HEK293 (cell line): ENCODE data around the gene ZBTB22.
A peak's percentile ranks its signal among the peaks of the same experiment; 100 is the strongest.

Experiments used
- EGR2 ChIP-seq: fragments of 450-650 bp; formaldehyde crosslinking; IDR thresholded peaks from 2 replicates; pipeline ENCODE4 v1.5.1; 2016; ENCODE audit warnings: low read depth, missing biosample characterization, missing genetic modification characterization
- GLIS2 ChIP-seq: fragments of 450-650 bp; formaldehyde crosslinking; IDR thresholded peaks from 2 replicates; pipeline ENCODE4 v1.5.1; 2016; ENCODE audit warnings: missing biosample characterization, missing genetic modification characterization
- HOXD13 ChIP-seq: sonication (generic); formaldehyde crosslinking; IDR thresholded peaks from 2 replicates; pipeline ENCODE4 v1.8.0; 2022; ENCODE audit warnings: missing genetic modification reagents, borderline replicate concordance
- RBAK ChIP-seq: fragments of 450-650 bp; formaldehyde crosslinking; IDR thresholded peaks from 2 replicates; pipeline ENCODE4 v1.5.1; 2016; ENCODE audit warnings: missing biosample characterization, missing genetic modification characterization
- SP2 ChIP-seq: fragments of 450-650 bp; formaldehyde crosslinking; IDR thresholded peaks from 2 replicates; pipeline ENCODE4 v1.5.1; 2016; ENCODE audit warnings: missing biosample characterization, missing genetic modification characterization
- WT1 ChIP-seq: fragments of 450-650 bp; formaldehyde crosslinking; IDR thresholded peaks from 2 replicates; pipeline ENCODE4 v1.5.1; 2016; ENCODE audit warnings: missing biosample characterization, missing genetic modification characterization
- ZBTB17 ChIP-seq: fragments of 450-650 bp; formaldehyde crosslinking; IDR thresholded peaks from 2 replicates; pipeline ENCODE4 v1.5.1; 2016; ENCODE audit warnings: missing biosample characterization, missing genetic modification characterization
- ZNF114 ChIP-seq: fragments of 450-650 bp; formaldehyde crosslinking; IDR thresholded peaks from 2 replicates; pipeline ENCODE4 v1.5.0; 2017; ENCODE audit warnings: missing biosample characterization, missing genetic modification characterization
- ZNF121 ChIP-seq: fragments of 450-650 bp; formaldehyde crosslinking; IDR thresholded peaks from 2 replicates; pipeline ENCODE4 v1.5.1; 2016; ENCODE audit warnings: missing biosample characterization, missing genetic modification characterization
- ZNF140 ChIP-seq: fragments of 450-650 bp; formaldehyde crosslinking; IDR thresholded peaks from 2 replicates; pipeline ENCODE4 v1.5.1; 2016; ENCODE audit warnings: missing biosample characterization, missing genetic modification characterization
- ZNF223 ChIP-seq: fragments of 450-650 bp; formaldehyde crosslinking; IDR thresholded peaks from 2 replicates; pipeline ENCODE4 v1.5.1; 2016; ENCODE audit warnings: missing biosample characterization, missing genetic modification characterization
- ZNF24 ChIP-seq: fragments of 450-650 bp; formaldehyde crosslinking; IDR thresholded peaks from 2 replicates; pipeline ENCODE4 v1.5.1; 2016; ENCODE audit warnings: missing biosample characterization, missing genetic modification characterization
- ZNF302 ChIP-seq: fragments of 450-650 bp; formaldehyde crosslinking; IDR thresholded peaks from 2 replicates; pipeline ENCODE4 v1.5.1; 2016; ENCODE audit warnings: missing biosample characterization, missing genetic modification characterization, low read depth
- ZNF311 ChIP-seq: fragments of 450-650 bp; formaldehyde crosslinking; IDR thresholded peaks from 2 replicates; pipeline ENCODE4 v1.5.1; 2017; ENCODE audit warnings: missing biosample characterization, missing genetic modification characterization, borderline replicate concordance
- ZNF341 ChIP-seq: fragments of 450-650 bp; formaldehyde crosslinking; IDR thresholded peaks from 2 replicates; pipeline ENCODE4; 2016; ENCODE audit warnings: low read depth, missing biosample characterization, missing genetic modification characterization
- ZNF404 ChIP-seq: fragments of 450-650 bp; formaldehyde crosslinking; IDR thresholded peaks from 2 replicates; pipeline ENCODE4 v1.5.1; 2017; ENCODE audit warnings: missing biosample characterization, missing genetic modification characterization
- ZNF561 ChIP-seq: fragments of 450-650 bp; IDR thresholded peaks from 2 replicates; pipeline ENCODE4 v1.5.1; 2018; ENCODE audit warnings: missing biosample characterization, missing genetic modification characterization, borderline replicate concordance
- ZNF596 ChIP-seq: fragments of 450-650 bp; IDR thresholded peaks from 2 replicates; pipeline ENCODE4 v1.5.0; 2018; ENCODE audit warnings: missing biosample characterization, mild to moderate bottlenecking, missing genetic modification characterization, moderate library complexity
- ZNF621 ChIP-seq: fragments of 450-650 bp; formaldehyde crosslinking; IDR thresholded peaks from 2 replicates; pipeline ENCODE4 v1.5.1; 2017; ENCODE audit warnings: missing biosample characterization, missing genetic modification characterization
- ZNF626 ChIP-seq: fragments of 450-650 bp; sonication (Bioruptor Pico); formaldehyde crosslinking; IDR thresholded peaks from 2 replicates; pipeline ENCODE4 v1.5.1; 2018; ENCODE audit warnings: missing biosample characterization, missing genetic modification characterization, inconsistent platforms
- ZNF654 ChIP-seq: fragments of 450-650 bp; formaldehyde crosslinking; IDR thresholded peaks from 2 replicates; pipeline ENCODE4 v1.5.1; 2016; ENCODE audit warnings: low read depth, missing biosample characterization, missing genetic modification characterization
- TF ChIP-seq, protein P1 (sequence below): fragments of 450-650 bp; formaldehyde crosslinking; IDR thresholded peaks from 2 replicates; pipeline ENCODE4 v1.5.0; 2017; ENCODE audit warnings: missing biosample characterization, missing genetic modification characterization, borderline replicate concordance
- TF ChIP-seq, protein P2 (sequence below): fragments of 450-650 bp; IDR thresholded peaks from 2 replicates; pipeline ENCODE4 v1.5.1; 2018; ENCODE audit warnings: missing biosample characterization, missing genetic modification characterization
- TF ChIP-seq, protein P3 (sequence below): fragments of 450-650 bp; formaldehyde crosslinking; IDR thresholded peaks from 2 replicates; pipeline ENCODE4 v1.5.1; 2016; ENCODE audit warnings: missing biosample characterization, missing genetic modification characterization
- TF ChIP-seq, protein P4 (sequence below): fragments of 450-650 bp; formaldehyde crosslinking; IDR thresholded peaks from 2 replicates; pipeline ENCODE4 v1.5.1; 2016; ENCODE audit warnings: missing biosample characterization, missing genetic modification characterization
- TF ChIP-seq, protein P5 (sequence below): fragments of 450-650 bp; formaldehyde crosslinking; IDR thresholded peaks from 2 replicates; pipeline ENCODE4 v1.5.1; 2016; ENCODE audit warnings: missing biosample characterization, missing genetic modification characterization, borderline replicate concordance

Gene ZBTB22

DNA sequence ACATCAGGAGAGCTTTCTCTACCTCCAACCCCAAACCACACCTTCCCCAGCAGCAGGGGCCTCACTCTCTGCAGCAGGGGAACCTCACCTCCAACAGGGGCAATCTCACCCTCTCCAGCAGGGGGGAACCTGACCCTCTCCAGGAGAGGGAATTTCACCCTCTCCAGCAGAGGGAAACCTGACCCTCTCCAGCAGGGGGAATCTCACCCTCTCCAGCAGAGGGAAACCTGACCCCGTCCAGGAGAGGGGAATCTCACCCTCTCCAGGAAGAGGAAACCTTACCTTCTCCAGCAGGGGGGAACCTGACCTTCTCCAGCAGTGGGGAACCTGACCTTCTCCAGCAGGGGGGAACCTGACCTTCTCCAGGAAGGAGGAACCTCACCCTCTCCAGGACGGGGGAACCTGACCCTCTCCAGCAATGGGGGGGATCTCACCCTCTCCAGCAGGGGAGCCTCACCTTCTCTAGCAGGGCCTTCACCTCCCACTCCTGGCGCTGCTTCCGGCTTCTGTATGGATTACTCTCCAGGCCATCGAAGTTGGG is 37.5 kb downstream of the ZBTB22 start (continued):
- TF ChIP-seq WT1 (tag by site-specific recombination) (0 out of 2 replicates have a peak, but pooled peaks have one; percentile 24), ZNF121 (tag by site-specific recombination) (no peak), ZNF302 (tag by site-specific recombination) (no peak), ZNF24 (tag by site-specific recombination) (no peak), ZNF341 (tag by site-specific recombination) (peak; percentile 14; the same call in 1 of the 2 replicates), ZNF114 (tag by site-specific recombination) (no peak), ZNF654 (peak; percentile 72), ZNF404 (tag by site-specific recombination) (no peak), ZNF621 (tag by site-specific recombination) (no peak), RBAK (tag by site-specific recombination) (no peak), SP2 (tag by site-specific recombination) (no peak), ZNF596 (tag by site-specific recombination) (no peak), ZNF223 (no peak), HOXD13 (CRISPR knock-in tag) (no peak), EGR2 (no peak), ZBTB17 (0 out of 2 replicates have a peak, but pooled peaks have one; percentile 46), ZNF626 (tag by site-specific recombination) (no peak), ZNF311 (no peak), GLIS2 (tag by site-specific recombination) (peak; percentile 76), ZNF561 (tag by site-specific recombination) (0 out of 2 replicates have a peak, but pooled peaks have one; percentile 63), ZNF140 (no peak)
- TF ChIP-seq, protein P1, sequence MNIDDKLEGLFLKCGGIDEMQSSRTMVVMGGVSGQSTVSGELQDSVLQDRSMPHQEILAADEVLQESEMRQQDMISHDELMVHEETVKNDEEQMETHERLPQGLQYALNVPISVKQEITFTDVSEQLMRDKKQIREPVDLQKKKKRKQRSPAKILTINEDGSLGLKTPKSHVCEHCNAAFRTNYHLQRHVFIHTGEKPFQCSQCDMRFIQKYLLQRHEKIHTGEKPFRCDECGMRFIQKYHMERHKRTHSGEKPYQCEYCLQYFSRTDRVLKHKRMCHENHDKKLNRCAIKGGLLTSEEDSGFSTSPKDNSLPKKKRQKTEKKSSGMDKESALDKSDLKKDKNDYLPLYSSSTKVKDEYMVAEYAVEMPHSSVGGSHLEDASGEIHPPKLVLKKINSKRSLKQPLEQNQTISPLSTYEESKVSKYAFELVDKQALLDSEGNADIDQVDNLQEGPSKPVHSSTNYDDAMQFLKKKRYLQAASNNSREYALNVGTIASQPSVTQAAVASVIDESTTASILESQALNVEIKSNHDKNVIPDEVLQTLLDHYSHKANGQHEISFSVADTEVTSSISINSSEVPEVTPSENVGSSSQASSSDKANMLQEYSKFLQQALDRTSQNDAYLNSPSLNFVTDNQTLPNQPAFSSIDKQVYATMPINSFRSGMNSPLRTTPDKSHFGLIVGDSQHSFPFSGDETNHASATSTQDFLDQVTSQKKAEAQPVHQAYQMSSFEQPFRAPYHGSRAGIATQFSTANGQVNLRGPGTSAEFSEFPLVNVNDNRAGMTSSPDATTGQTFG (tag by site-specific recombination), result no peak
- TF ChIP-seq, protein P2, sequence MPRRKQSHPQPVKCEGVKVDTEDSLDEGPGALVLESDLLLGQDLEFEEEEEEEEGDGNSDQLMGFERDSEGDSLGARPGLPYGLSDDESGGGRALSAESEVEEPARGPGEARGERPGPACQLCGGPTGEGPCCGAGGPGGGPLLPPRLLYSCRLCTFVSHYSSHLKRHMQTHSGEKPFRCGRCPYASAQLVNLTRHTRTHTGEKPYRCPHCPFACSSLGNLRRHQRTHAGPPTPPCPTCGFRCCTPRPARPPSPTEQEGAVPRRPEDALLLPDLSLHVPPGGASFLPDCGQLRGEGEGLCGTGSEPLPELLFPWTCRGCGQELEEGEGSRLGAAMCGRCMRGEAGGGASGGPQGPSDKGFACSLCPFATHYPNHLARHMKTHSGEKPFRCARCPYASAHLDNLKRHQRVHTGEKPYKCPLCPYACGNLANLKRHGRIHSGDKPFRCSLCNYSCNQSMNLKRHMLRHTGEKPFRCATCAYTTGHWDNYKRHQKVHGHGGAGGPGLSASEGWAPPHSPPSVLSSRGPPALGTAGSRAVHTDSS, result no peak
- TF ChIP-seq, protein P3, sequence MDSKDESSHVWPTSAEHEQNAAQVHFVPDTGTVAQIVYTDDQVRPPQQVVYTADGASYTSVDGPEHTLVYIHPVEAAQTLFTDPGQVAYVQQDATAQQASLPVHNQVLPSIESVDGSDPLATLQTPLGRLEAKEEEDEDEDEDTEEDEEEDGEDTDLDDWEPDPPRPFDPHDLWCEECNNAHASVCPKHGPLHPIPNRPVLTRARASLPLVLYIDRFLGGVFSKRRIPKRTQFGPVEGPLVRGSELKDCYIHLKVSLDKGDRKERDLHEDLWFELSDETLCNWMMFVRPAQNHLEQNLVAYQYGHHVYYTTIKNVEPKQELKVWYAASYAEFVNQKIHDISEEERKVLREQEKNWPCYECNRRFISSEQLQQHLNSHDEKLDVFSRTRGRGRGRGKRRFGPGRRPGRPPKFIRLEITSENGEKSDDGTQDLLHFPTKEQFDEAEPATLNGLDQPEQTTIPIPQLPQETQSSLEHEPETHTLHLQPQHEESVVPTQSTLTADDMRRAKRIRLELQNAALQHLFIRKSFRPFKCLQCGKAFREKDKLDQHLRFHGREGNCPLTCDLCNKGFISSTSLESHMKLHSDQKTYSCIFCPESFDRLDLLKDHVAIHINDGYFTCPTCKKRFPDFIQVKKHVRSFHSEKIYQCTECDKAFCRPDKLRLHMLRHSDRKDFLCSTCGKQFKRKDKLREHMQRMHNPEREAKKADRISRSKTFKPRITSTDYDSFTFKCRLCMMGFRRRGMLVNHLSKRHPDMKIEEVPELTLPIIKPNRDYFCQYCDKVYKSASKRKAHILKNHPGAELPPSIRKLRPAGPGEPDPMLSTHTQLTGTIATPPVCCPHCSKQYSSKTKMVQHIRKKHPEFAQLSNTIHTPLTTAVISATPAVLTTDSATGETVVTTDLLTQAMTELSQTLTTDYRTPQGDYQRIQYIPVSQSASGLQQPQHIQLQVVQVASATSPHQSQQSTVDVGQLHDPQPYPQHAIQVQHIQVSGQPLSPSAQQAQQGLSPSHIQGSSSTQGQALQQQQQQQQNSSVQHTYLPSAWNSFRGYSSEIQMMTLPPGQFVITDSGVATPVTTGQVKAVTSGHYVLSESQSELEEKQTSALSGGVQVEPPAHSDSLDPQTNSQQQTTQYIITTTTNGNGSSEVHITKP (tag by site-specific recombination), result peak; percentile 98
- TF ChIP-seq, protein P4, sequence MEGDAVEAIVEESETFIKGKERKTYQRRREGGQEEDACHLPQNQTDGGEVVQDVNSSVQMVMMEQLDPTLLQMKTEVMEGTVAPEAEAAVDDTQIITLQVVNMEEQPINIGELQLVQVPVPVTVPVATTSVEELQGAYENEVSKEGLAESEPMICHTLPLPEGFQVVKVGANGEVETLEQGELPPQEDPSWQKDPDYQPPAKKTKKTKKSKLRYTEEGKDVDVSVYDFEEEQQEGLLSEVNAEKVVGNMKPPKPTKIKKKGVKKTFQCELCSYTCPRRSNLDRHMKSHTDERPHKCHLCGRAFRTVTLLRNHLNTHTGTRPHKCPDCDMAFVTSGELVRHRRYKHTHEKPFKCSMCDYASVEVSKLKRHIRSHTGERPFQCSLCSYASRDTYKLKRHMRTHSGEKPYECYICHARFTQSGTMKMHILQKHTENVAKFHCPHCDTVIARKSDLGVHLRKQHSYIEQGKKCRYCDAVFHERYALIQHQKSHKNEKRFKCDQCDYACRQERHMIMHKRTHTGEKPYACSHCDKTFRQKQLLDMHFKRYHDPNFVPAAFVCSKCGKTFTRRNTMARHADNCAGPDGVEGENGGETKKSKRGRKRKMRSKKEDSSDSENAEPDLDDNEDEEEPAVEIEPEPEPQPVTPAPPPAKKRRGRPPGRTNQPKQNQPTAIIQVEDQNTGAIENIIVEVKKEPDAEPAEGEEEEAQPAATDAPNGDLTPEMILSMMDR (tag by site-specific recombination), result peak; percentile 99
- TF ChIP-seq, protein P5, sequence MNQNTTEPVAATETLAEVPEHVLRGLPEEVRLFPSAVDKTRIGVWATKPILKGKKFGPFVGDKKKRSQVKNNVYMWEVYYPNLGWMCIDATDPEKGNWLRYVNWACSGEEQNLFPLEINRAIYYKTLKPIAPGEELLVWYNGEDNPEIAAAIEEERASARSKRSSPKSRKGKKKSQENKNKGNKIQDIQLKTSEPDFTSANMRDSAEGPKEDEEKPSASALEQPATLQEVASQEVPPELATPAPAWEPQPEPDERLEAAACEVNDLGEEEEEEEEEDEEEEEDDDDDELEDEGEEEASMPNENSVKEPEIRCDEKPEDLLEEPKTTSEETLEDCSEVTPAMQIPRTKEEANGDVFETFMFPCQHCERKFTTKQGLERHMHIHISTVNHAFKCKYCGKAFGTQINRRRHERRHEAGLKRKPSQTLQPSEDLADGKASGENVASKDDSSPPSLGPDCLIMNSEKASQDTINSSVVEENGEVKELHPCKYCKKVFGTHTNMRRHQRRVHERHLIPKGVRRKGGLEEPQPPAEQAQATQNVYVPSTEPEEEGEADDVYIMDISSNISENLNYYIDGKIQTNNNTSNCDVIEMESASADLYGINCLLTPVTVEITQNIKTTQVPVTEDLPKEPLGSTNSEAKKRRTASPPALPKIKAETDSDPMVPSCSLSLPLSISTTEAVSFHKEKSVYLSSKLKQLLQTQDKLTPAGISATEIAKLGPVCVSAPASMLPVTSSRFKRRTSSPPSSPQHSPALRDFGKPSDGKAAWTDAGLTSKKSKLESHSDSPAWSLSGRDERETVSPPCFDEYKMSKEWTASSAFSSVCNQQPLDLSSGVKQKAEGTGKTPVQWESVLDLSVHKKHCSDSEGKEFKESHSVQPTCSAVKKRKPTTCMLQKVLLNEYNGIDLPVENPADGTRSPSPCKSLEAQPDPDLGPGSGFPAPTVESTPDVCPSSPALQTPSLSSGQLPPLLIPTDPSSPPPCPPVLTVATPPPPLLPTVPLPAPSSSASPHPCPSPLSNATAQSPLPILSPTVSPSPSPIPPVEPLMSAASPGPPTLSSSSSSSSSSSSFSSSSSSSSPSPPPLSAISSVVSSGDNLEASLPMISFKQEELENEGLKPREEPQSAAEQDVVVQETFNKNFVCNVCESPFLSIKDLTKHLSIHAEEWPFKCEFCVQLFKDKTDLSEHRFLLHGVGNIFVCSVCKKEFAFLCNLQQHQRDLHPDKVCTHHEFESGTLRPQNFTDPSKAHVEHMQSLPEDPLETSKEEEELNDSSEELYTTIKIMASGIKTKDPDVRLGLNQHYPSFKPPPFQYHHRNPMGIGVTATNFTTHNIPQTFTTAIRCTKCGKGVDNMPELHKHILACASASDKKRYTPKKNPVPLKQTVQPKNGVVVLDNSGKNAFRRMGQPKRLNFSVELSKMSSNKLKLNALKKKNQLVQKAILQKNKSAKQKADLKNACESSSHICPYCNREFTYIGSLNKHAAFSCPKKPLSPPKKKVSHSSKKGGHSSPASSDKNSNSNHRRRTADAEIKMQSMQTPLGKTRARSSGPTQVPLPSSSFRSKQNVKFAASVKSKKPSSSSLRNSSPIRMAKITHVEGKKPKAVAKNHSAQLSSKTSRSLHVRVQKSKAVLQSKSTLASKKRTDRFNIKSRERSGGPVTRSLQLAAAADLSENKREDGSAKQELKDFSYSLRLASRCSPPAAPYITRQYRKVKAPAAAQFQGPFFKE (tag by site-specific recombination), result no peak
